ENCODE results near the gene SOX9. TPM values are rescaled to one million over a fixed set of nuclear protein-coding genes. Genes with fewer than 3 reads are reported as not detected.

Gene SOX9
- total and polyA plus RNA-seq, 2 donors from 2014 or later: 5.8 to 79.3 TPM

DNA sequence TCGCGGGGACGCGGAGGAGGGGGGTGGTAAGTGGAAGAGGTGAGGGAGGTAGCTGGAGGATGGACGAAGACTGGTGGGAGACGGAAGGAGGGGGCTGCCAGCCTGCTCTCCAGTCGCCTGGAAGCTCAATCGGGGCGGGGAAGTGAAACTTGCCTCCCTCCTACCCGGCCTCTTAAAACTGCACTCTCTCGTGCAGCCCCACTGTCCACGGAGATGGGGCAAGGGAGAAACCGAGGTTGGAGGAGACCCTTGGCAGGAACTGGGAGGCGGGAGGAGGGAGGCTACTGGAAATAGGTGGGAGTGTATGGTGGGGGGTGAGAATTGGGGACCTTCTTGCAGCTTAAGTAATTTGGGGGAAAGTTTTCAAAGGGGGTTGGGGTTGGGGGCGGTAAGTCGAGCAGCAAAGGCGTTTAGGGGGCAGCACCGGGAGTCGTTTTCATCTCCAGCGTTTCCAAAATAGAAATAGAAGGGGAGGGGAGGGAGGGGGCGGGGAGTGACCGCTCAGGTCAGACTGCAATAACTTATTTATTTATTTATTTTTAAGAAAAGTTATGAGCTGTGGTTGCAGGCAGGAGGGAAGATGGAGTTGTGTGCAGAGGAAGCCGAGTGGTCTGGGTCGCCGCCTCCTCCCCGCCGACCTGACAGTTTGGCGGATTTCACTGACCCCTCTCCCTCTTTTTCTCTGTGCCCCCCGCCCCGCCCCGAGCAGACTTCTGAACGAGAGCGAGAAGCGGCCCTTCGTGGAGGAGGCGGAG lies 1.4 kb downstream of the SOX9 start:
- intact Hi-C loops (cut with DNase I): no loop called here
- TF ChIP-seq, protein P1, sequence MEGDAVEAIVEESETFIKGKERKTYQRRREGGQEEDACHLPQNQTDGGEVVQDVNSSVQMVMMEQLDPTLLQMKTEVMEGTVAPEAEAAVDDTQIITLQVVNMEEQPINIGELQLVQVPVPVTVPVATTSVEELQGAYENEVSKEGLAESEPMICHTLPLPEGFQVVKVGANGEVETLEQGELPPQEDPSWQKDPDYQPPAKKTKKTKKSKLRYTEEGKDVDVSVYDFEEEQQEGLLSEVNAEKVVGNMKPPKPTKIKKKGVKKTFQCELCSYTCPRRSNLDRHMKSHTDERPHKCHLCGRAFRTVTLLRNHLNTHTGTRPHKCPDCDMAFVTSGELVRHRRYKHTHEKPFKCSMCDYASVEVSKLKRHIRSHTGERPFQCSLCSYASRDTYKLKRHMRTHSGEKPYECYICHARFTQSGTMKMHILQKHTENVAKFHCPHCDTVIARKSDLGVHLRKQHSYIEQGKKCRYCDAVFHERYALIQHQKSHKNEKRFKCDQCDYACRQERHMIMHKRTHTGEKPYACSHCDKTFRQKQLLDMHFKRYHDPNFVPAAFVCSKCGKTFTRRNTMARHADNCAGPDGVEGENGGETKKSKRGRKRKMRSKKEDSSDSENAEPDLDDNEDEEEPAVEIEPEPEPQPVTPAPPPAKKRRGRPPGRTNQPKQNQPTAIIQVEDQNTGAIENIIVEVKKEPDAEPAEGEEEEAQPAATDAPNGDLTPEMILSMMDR (IDR thresholded peaks at IDR 0.05; ENCODE audit: borderline replicate concordance, extremely low read depth, insufficient read depth): no peak
- H3K36me3 ChIP-seq (ENCODE audit: control insufficient read depth in 2 of 3, insufficient read depth in 3 of 3, low read length in 3 of 3): no peaks in the 10 kb centered on the region
- peak overlapping the region; percentile 37 to 77 (median 44) for H3K9ac ChIP-seq (ENCODE audit: low read length in 3 of 3)
- peak overlapping the region; percentile 71 to 88 (median 73) for H3K4me3 ChIP-seq (ENCODE audit: low read length in 3 of 3)
- no peaks in the 10 kb centered on the region for H3K9me3 ChIP-seq (ENCODE audit: control insufficient read depth in 2 of 3, insufficient read depth in 1 of 3, low read length in 3 of 3)
- FAIRE-seq (no peak), DNase-seq (peak in 1 of 5 donors; percentile 59)
- peak overlapping the region; percentile 63 to 67 for H3K27ac ChIP-seq (ENCODE audit: low read depth in 2 of 2, low read length in 2 of 2)
- H3K27me3 ChIP-seq (ENCODE audit: control insufficient read depth, insufficient read depth, low read length): peaks cover 23% of the 10 kb centered on the region
- H3K4me1 ChIP-seq (ENCODE audit: control insufficient read depth in 2 of 3, insufficient read depth in 2 of 3, low read depth in 1 of 3, low read length in 3 of 3): peaks cover 0 to 14% (median 0%) of the 10 kb centered on the region in 3 donors

- Histone ChIP-seq H3K4me1 (ENCODE audit: control insufficient read depth in 2 of 3, insufficient read depth in 2 of 3, low read depth in 1 of 3, low read length in 3 of 3) (peaks cover 0 to 10% (median 0%) of the 10 kb centered on the region in 3 donors), H3K4me3 (ENCODE audit: low read length in 3 of 3) (peak overlapping the region; percentile 42 to 71 (median 60)), H3K27me3 (ENCODE audit: control insufficient read depth, insufficient read depth, low read length) (peaks cover 15% of the 10 kb centered on the region), H3K9me3 (ENCODE audit: control insufficient read depth in 2 of 3, insufficient read depth in 1 of 3, low read length in 3 of 3) (no peaks in the 10 kb centered on the region), H3K9ac (ENCODE audit: low read length in 3 of 3) (peak overlapping the region in 2 of 3 donors; percentile 34 to 36), H3K36me3 (ENCODE audit: control insufficient read depth in 2 of 3, insufficient read depth in 3 of 3, low read length in 3 of 3) (no peaks in the 10 kb centered on the region), H3K27ac (ENCODE audit: low read depth in 2 of 2, low read length in 2 of 2) (no peak overlapping the region)
- intact Hi-C loops (cut with DNase I): no loop called here
- TF ChIP-seq, protein P1 (IDR thresholded peaks at IDR 0.05; ENCODE audit: borderline replicate concordance, extremely low read depth, insufficient read depth): no peak
- DNase-seq (peak in 4 of 5 donors; percentile 19 to 75 (median 68)), FAIRE-seq (no peak)
Observed at GRCh38 chr17:72122765-72123529, 2.1 kb downstream of the SOX9 start.

DNA sequence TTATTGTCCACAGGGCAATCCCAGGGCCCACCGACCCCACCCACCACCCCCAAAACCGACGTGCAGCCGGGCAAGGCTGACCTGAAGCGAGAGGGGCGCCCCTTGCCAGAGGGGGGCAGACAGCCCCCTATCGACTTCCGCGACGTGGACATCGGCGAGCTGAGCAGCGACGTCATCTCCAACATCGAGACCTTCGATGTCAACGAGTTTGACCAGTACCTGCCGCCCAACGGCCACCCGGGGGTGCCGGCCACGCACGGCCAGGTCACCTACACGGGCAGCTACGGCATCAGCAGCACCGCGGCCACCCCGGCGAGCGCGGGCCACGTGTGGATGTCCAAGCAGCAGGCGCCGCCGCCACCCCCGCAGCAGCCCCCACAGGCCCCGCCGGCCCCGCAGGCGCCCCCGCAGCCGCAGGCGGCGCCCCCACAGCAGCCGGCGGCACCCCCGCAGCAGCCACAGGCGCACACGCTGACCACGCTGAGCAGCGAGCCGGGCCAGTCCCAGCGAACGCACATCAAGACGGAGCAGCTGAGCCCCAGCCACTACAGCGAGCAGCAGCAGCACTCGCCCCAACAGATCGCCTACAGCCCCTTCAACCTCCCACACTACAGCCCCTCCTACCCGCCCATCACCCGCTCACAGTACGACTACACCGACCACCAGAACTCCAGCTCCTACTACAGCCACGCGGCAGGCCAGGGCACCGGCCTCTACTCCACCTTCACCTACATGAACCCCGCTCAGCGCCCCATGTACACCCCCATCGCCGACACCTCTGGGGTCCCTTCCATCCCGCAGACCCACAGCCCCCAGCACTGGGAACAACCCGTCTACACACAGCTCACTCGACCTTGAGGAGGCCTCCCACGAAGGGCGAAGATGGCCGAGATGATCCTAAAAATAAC lies 3.0 kb downstream of the SOX9 start:
- Histone ChIP-seq H3K27me3 (ENCODE audit: control insufficient read depth, insufficient read depth, low read length) (peaks cover 10% of the 10 kb centered on the region), H3K4me1 (ENCODE audit: control insufficient read depth in 2 of 3, insufficient read depth in 2 of 3, low read depth in 1 of 3, low read length in 3 of 3) (peaks cover 0 to 8% (median 0%) of the 10 kb centered on the region in 3 donors), H3K27ac (ENCODE audit: low read depth in 2 of 2, low read length in 2 of 2) (no peak overlapping the region), H3K4me3 (ENCODE audit: low read length in 3 of 3) (no peak overlapping the region), H3K9ac (ENCODE audit: low read length in 3 of 3) (no peak overlapping the region), H3K36me3 (ENCODE audit: control insufficient read depth in 2 of 3, insufficient read depth in 3 of 3, low read length in 3 of 3) (no peaks in the 10 kb centered on the region), H3K9me3 (ENCODE audit: control insufficient read depth in 2 of 3, insufficient read depth in 1 of 3, low read length in 3 of 3) (no peaks in the 10 kb centered on the region)
- TF ChIP-seq, protein P1 (IDR thresholded peaks at IDR 0.05; ENCODE audit: borderline replicate concordance, extremely low read depth, insufficient read depth): no peak
- DNase-seq (peak in 3 of 5 donors; percentile 40 to 67 (median 50)), FAIRE-seq (no peak)
- intact Hi-C loops (cut with DNase I): no loop called here

Data from kidney (tissue), 14 donors.